ENCODE data around the gene DUSP1. TPM values are rescaled to one million over a fixed set of nuclear protein-coding genes. Genes with fewer than 3 reads are reported as not detected.
"Not testable (repeated sequence)": the region's sequence is repeated elsewhere in the genome, so short reads cannot be mapped to it uniquely, and the experiment has no call there.

Gene DUSP1
- total RNA-seq, 1 donor from 2014 or later = 84.5 TPM

- DNase-seq (ENCODE audit: low read depth in 2 of 2) = peak in 1 of 2 donors; percentile 64
These were observed 27.6 kb upstream of the DUSP1 start for GRCh38 chr5:172798422-172799215.

- no peak for DNase-seq (ENCODE audit: low read depth in 2 of 2)
These were observed 26.8 kb upstream of the DUSP1 start for GRCh38 chr5:172797771-172798191.

GRCh38 chr5:172796306-172796705 lies 25.3 kb upstream of the DUSP1 start:
- no peak for DNase-seq (ENCODE audit: low read depth in 2 of 2)

GRCh38 chr5:172795318-172795977 lies 24.5 kb upstream of the DUSP1 start:
- DNase-seq (ENCODE audit: low read depth in 2 of 2) = peak; percentile 93 to 94

GRCh38 chr5:172793577-172794488 lies 22.8 kb upstream of the DUSP1 start:
- no peak for DNase-seq (ENCODE audit: low read depth in 2 of 2)

GRCh38 chr5:172792701-172793570 lies 21.9 kb upstream of the DUSP1 start:
- DNase-seq (ENCODE audit: low read depth in 2 of 2) = no peak

GRCh38 chr5:172791726-172792445 lies 20.9 kb upstream of the DUSP1 start:
- DNase-seq (ENCODE audit: low read depth in 2 of 2) = no peak

- DNase-seq (ENCODE audit: low read depth in 2 of 2) = no peak
These were observed 20.3 kb upstream of the DUSP1 start for GRCh38 chr5:172791286-172791685.

GRCh38 chr5:172790496-172790889 lies 19.5 kb upstream of the DUSP1 start:
- DNase-seq (ENCODE audit: low read depth in 2 of 2) = no peak

- no peak for DNase-seq (ENCODE audit: low read depth in 2 of 2)
These were observed 18.9 kb upstream of the DUSP1 start for GRCh38 chr5:172789687-172790495.

- DNase-seq (ENCODE audit: low read depth in 2 of 2) = peak; percentile 34 to 43
These were observed 18.0 kb upstream of the DUSP1 start for GRCh38 chr5:172788771-172789686.

GRCh38 chr5:172787538-172787937 lies 16.5 kb upstream of the DUSP1 start:
- not testable (repeated sequence) for DNase-seq (ENCODE audit: low read depth in 2 of 2)

GRCh38 chr5:172786736-172787462 lies 15.9 kb upstream of the DUSP1 start:
- DNase-seq (ENCODE audit: low read depth in 2 of 2) = no peak

GRCh38 chr5:172785429-172786088 lies 14.6 kb upstream of the DUSP1 start:
- no peak for DNase-seq (ENCODE audit: low read depth in 2 of 2)

GRCh38 chr5:172784162-172784561 lies 13.2 kb upstream of the DUSP1 start:
- not testable (repeated sequence) for DNase-seq (ENCODE audit: low read depth in 2 of 2)

- not testable (repeated sequence) for DNase-seq (ENCODE audit: low read depth in 2 of 2)
These were observed 12.3 kb upstream of the DUSP1 start for GRCh38 chr5:172783319-172783718.

Measured in dermis microvascular lymphatic vessel endothelial cell (primary cell).